ENCODE measurements around the gene CTSS. TPM values are rescaled to one million over a fixed set of nuclear protein-coding genes. Genes with fewer than 3 reads are reported as not detected.

The CTSS gene
- total RNA-seq, 4 donors from 2014 or later = 235 to 454 (median 330) TPM

DNA sequence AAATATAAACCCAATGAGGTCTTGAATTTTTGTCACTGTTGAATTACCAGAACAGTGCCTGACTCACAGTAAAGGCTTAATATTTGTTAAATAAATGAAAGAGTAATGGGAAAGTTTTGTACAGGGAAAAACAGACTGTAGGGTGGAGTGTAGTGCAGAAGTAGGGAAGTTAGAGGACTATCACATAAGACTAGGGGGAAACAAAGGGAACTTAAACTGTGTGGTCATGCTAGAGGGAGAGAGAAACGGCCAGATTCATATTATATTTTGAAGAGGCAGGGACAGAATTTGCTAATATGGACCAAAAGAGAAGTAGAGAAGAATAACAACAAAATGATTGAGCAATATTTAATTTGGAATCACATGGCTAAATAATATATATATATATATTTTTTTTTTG, 27.6 kb upstream of the CTSS start:
- H3K27me3 ChIP-seq = no peaks in the 10 kb centered on the region
- intact Hi-C loops (cut with DNase I; ENCODE audit: low total_unique reads) (no loop called here), in situ Hi-C loops (cut with MboI; ENCODE audit: low pct_ligation_motif_present in 1 of 4, low pct_unique_long_range_greater_than_20kb in 1 of 4, low sequenced_read_pairs in 3 of 4) (no loop called here)
- H3K4me3 ChIP-seq = no peak overlapping the region
- no peaks in the 10 kb centered on the region for H3K4me1 ChIP-seq
- 58 to 68% methylated on average over 1 of the region's 1 CpG for WGBS, 2 donors (ENCODE audit: low coverage in 1 of 2)
- H3K9me3 ChIP-seq = no peaks in the 10 kb centered on the region
- TF ChIP-seq CTCF (IDR thresholded peaks at IDR 0.05) = no peak
- TF ChIP-seq POLR2AphosphoS5 (IDR thresholded peaks at IDR 0.05) = no peak
- TF ChIP-seq POLR2A (IDR thresholded peaks at IDR 0.05) = no peak
- no peak for TF ChIP-seq EP300 (IDR thresholded peaks at IDR 0.05; ENCODE audit: low read depth)
- peaks cover 0 to 16% (median 5%) of the 10 kb centered on the region in 4 donors for H3K36me3 ChIP-seq
- no peak overlapping the region for H3K27ac ChIP-seq
- no peak for DNase-seq

DNA sequence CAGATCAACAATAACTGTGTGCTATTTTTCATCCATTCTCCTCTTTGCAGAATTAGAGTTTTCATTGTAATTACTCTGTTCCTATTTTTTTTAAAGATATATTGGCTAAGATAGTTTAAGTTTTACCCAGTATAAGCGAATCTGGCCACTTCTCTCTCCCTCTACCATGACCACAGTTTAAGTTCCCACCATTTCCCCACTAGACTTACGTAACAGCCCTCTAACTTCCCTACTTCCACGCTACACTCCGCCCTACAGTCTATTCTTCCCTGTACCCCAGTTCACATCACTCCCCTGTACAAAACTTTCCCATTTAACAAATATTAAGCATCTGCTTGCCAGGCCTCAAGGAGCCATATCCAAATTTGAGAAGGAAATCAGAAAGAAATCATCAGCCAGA, 26.0 kb upstream of the CTSS start:
- H3K27ac ChIP-seq = no peak overlapping the region
- H3K4me1 ChIP-seq = no peaks in the 10 kb centered on the region
- no peak overlapping the region for H3K4me3 ChIP-seq
- intact Hi-C loops (cut with DNase I; ENCODE audit: low total_unique reads) = no loop called here
- TF ChIP-seq POLR2AphosphoS5 (IDR thresholded peaks at IDR 0.05) = no peak
- no peak for TF ChIP-seq EP300 (IDR thresholded peaks at IDR 0.05; ENCODE audit: low read depth)
- TF ChIP-seq POLR2A (IDR thresholded peaks at IDR 0.05) = no peak
- TF ChIP-seq CTCF (IDR thresholded peaks at IDR 0.05) = no peak
- in situ Hi-C loops (cut with MboI; ENCODE audit: low pct_ligation_motif_present in 1 of 4, low pct_unique_long_range_greater_than_20kb in 1 of 4, low sequenced_read_pairs in 3 of 4) = no loop called here
- H3K36me3 ChIP-seq = peaks cover 0 to 7% (median 0%) of the 10 kb centered on the region in 4 donors
- H3K9me3 ChIP-seq = no peaks in the 10 kb centered on the region
- no peaks in the 10 kb centered on the region for H3K27me3 ChIP-seq
- no peak for DNase-seq
- 87 to 100% methylated on average over 1 to 4 of the region's 4 CpGs for WGBS, 2 donors (ENCODE audit: low coverage in 1 of 2)

- TF ChIP-seq EP300 (IDR thresholded peaks at IDR 0.05; ENCODE audit: low read depth) (no peak), POLR2AphosphoS5 (IDR thresholded peaks at IDR 0.05) (no peak), CTCF (IDR thresholded peaks at IDR 0.05) (no peak), POLR2A (IDR thresholded peaks at IDR 0.05) (no peak)
- Histone ChIP-seq H3K36me3 (no peaks in the 10 kb centered on the region), H3K4me1 (no peaks in the 10 kb centered on the region), H3K27ac (no peak overlapping the region), H3K27me3 (no peaks in the 10 kb centered on the region), H3K4me3 (no peak overlapping the region), H3K9me3 (no peaks in the 10 kb centered on the region)
- in situ Hi-C loops (cut with MboI; ENCODE audit: low pct_ligation_motif_present in 1 of 4, low pct_unique_long_range_greater_than_20kb in 1 of 4, low sequenced_read_pairs in 3 of 4) (no loop called here), intact Hi-C loops (cut with DNase I; ENCODE audit: low total_unique reads) (no loop called here)
- WGBS, 2 donors (ENCODE audit: low coverage in 1 of 2) = 74 to 78% methylated on average over 4 of the region's 4 CpGs
- no peak for DNase-seq
These were observed 23.8 kb upstream of the CTSS start for GRCh38 chr1:150789396-150789795.

- in situ Hi-C loops (cut with MboI; ENCODE audit: low pct_ligation_motif_present in 1 of 4, low pct_unique_long_range_greater_than_20kb in 1 of 4, low sequenced_read_pairs in 3 of 4) = no loop called here
- Histone ChIP-seq H3K4me3 (no peak overlapping the region), H3K9me3 (no peaks in the 10 kb centered on the region), H3K4me1 (no peaks in the 10 kb centered on the region), H3K36me3 (no peaks in the 10 kb centered on the region), H3K27ac (no peak overlapping the region), H3K27me3 (no peaks in the 10 kb centered on the region)
- no peak for TF ChIP-seq CTCF (IDR thresholded peaks at IDR 0.05)
- TF ChIP-seq POLR2A (IDR thresholded peaks at IDR 0.05) = no peak
- TF ChIP-seq POLR2AphosphoS5 (IDR thresholded peaks at IDR 0.05) = no peak
- no peak for TF ChIP-seq EP300 (IDR thresholded peaks at IDR 0.05; ENCODE audit: low read depth)
- intact Hi-C loops (cut with DNase I; ENCODE audit: low total_unique reads) = no loop called here
- 89 to 92% methylated on average over 4 of the region's 4 CpGs for WGBS, 2 donors (ENCODE audit: low coverage in 1 of 2)
- DNase-seq = no peak
These were observed 23.4 kb upstream of the CTSS start for GRCh38 chr1:150788946-150789345.
